Posterior cingulate gyrus (tissue), 11 donors: ENCODE measurements around the gene CYP2W1.
"Not testable (repeated sequence)": the region's sequence is repeated elsewhere in the genome, so short reads cannot be mapped to it uniquely, and the experiment has no call there.

Source experiments
- DNase-seq, 10 donors: peaks; one replicate each; pipeline versions ENCODE4 v3.0.0 to v3.0.0-alpha.2; 2020 to 2021; ENCODE audit warnings: mixed read lengths in 3 of 10
- intact Hi-C: fragments of 100-400 bp; cut with DNase I; formaldehyde crosslinking; loops from one replicate; pipeline ENCODE4 v1.15.1; 2023

Gene CYP2W1

GRCh38 chr7:992709-993607 lies 10.0 kb downstream of the CYP2W1 start:
- intact Hi-C loops, result loop anchor here (1.0 to 5.0 kb wide), 2 partner anchors 72 to 149 kb away; no protein-coding TSS in a partner anchor
- DNase-seq, result peak; percentile 94 to 100 (median 99)

- DNase-seq, result no peak
- intact Hi-C loops, result loop anchor here (5.0 kb wide), 1 partner anchor 148 kb away; no protein-coding TSS in a partner anchor
These were observed 11.8 kb downstream of the CYP2W1 start for GRCh38 chr7:994592-995308.

DNA sequence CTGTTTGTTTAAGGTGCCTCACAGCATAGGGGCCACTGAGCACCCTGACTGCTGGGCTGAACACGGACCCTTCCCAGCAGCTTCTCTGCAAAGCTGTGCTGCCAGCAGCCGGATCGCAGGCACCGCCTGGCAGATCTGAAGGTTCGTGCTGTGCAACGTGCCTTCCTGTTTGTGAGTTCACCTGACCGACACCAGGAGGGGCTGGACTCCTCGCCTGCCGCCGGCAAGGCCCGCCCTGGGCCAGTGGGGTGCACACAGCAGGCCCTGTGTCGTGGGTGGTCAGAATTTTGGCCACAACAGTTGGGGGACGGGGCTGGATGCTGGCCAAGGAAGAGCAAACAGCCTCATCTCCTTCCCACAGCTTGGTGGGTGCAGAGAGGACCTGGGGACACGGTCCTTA lies 12.6 kb downstream of the CYP2W1 start:
- no peak for DNase-seq
- intact Hi-C loops, result no loop called here

DNA sequence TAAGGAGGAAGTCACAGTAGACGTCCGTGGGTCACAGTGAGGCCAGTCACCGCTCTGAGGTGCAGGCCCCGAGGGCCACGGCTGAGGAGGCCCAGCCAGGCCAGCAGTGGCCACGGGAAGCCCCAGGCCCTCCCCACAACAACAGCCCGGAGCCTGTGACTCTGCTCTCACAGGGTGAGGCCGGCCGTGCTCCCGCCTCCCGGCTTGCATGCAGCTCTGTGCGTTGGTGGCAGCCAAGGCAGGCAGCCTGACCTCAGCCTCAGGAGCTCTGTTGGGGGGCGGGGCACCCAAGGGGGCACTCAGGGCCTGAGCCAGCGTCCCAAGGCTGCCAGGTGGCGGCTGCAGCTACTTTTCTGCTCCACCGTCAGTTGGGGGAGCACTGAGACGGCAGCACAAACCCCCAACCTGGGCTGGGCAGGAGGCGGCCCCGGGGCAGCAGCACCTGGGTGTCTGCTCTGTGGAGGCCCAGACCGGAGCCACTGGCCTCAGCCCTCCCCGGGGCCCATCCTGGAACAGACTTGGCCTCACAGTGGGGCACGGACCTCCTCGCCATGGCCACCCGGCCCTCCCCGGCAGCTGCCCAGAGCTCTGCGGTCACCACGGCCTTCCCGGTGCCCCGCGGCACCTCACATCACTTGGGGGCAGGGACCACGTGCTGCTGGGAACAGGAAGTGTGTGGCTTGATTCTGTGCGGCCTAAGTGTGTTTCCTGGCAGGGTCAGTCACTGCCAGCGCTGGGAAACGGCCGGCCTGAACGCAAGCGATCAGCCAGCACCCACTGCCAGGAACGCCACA lies 13.3 kb downstream of the CYP2W1 start:
- intact Hi-C loops, result no loop called here
- DNase-seq, result no peak

GRCh38 chr7:997404-998395 lies 14.7 kb downstream of the CYP2W1 start:
- intact Hi-C loops, result no loop called here
- no peak for DNase-seq

GRCh38 chr7:999149-999879 lies 16.3 kb downstream of the CYP2W1 start:
- no peak for DNase-seq
- intact Hi-C loops, result no loop called here

DNA sequence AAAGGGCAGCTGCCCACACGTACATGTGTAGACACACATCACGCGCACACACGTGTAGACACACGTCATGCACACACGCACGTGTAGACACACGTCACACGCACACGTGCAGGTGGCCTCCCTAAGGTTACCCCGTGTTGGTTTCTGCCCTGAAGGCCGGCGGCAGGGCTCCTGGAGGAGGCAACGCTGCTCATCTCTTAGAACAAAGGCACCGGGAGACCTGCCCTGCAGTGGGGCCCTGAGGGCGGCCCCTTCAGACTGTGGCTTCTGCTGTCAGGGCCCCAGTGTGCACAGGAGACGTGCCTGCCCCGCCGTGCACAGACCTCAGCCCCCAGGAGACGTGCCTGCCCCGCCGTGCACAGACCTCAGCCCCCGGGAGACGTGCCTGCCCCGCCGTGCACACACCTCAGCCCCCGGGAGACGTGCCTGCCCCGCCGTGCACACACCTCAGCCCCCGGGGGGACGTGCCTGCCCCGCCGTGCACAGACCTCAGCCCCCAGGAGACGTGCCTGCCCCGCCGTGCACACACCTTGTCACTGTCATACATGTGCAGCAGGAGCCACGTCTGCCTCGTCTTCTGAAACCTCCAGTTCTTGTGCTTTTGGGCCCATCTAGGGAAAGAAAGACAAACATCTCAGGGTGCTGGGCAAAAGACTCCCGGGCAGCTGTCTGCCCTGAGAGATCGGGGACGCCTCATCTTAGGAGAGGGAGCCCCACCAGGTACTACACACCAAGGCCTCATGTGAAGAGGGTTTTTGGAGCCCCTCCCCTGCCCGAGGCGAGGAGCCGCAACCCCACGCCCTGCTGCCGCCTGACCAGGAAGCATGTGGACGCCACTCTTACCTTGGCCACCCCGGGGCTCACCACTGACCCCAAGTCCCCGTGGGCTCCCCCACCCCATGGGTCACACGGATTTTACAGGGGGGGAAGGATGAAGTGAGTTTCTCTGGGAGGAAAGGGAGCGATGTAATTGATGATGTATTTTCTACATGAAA lies 17.3 kb downstream of the CYP2W1 start:
- DNase-seq, result no peak
- intact Hi-C loops, result no loop called here

DNA sequence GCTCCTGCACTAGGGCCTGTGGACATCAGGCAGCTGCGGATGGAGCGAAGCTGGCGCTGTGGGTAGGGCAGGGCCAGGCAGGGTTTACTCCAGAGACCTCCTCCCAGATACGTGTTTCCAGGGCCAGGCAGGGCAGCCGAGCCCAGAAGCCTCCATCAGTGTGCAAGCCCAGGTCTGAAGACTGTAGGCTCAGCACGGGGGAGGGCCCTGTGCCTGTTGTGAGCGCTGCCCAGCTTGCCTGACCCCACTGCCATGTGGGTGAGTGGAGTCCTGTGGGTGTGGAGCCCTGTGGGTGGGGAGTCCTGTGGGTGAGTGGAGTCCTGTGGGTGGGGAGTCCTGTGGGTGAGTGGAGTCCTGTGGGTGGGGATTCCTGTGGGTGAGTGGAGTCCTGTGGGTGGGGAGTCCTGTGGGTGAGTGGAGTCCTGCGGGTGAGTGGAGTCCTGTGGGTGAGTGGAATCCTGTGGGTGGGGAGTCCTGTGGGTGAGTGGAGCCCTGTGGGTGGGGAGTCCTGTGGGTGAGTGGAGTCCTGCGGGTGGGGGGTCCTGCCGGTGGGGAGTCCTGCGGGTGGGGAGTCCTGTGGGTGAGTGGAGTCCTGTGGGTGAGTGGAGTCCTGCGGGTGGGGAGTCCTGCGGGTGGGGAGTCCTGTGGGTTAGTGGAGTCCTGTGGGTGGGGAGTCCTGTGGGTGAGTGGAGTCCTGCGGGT lies 18.2 kb downstream of the CYP2W1 start:
- DNase-seq, intact Hi-C loops: not testable (repeated sequence)

GRCh38 chr7:1002026-1002425 lies 19.0 kb downstream of the CYP2W1 start:
- DNase-seq, intact Hi-C loops: not testable (repeated sequence)

- intact Hi-C loops, DNase-seq: not testable (repeated sequence)
These were observed 19.5 kb downstream of the CYP2W1 start for GRCh38 chr7:1002445-1002844.

GRCh38 chr7:1004018-1004852 lies 21.3 kb downstream of the CYP2W1 start:
- intact Hi-C loops, result no loop called here
- no peak for DNase-seq

GRCh38 chr7:1005303-1005702 lies 22.3 kb downstream of the CYP2W1 start:
- DNase-seq, result no peak

GRCh38 chr7:1007901-1008300 lies 24.9 kb downstream of the CYP2W1 start:
- DNase-seq, result no peak
- intact Hi-C loops, result no loop called here

More at GRCh38 chr7:1005303-1005702, 22.3 kb downstream of the CYP2W1 start:
- intact Hi-C loops, result no loop called here

- no peak for DNase-seq
- intact Hi-C loops, result no loop called here
These were observed 25.9 kb downstream of the CYP2W1 start for GRCh38 chr7:1008733-1009363.

- intact Hi-C loops, result no loop called here
- no peak for DNase-seq
These were observed 26.8 kb downstream of the CYP2W1 start for GRCh38 chr7:1009747-1010146.

DNA sequence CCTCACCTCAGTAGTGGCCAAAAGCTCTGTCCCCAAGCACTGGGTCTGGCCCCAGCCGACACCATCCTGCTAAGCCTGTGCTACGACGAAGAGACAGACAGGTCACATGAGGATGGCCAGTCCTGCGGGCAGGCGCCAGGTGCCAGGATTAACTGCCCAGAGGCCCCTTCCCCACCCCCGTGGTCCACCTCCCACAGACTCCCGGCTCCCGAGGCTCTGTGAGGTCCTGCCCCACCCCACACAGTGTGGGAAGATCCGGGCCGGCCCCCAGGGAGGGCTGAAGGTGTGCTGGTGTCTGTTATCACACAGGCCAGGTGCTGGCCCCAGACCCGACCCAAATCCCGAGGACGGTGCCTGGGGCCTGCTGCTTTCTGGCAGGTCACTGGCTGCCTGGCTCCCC lies 27.2 kb downstream of the CYP2W1 start:
- no peak for DNase-seq
- intact Hi-C loops, result no loop called here
